Karpas-422 (cell line): ENCODE results near the gene LAMB1. TPM values are rescaled to one million over a fixed set of nuclear protein-coding genes. Genes with fewer than 3 reads are reported as not detected.

Experiments used
- DNase-seq: peaks from one replicate; pipeline ENCODE4 v3.0.0-alpha.2; 2015
- H2AFZ ChIP-seq: fragments of 200-600 bp; sonication (generic); 2 replicates; pipeline ENCODE4 v1.6.1; 2014; ENCODE audit warnings: antibody characterized with exemption, low read length, mixed read lengths
- H3K27ac ChIP-seq: fragments of 200-600 bp; sonication (generic); 2 replicates; pipeline ENCODE4 v1.5.1; 2014; ENCODE audit warnings: mild to moderate bottlenecking, low read length, moderate library complexity
- H3K27me3 ChIP-seq: fragments of 200-600 bp; sonication (generic); 2 replicates; pipeline ENCODE4 v1.6.1; 2014; ENCODE audit warnings: low read length, mixed read lengths
- H3K36me3 ChIP-seq: fragments of 200-600 bp; sonication (generic); 2 replicates; pipeline ENCODE4 v1.6.1; 2014; ENCODE audit warnings: low read length, mixed read lengths; ENCODE audit not compliant: insufficient read depth
- H3K4me1 ChIP-seq: fragments of 200-600 bp; sonication (generic); 2 replicates; pipeline ENCODE4 v1.6.1; 2014; ENCODE audit warnings: mild to moderate bottlenecking, low read length, mixed read lengths
- H3K4me2 ChIP-seq: fragments of 200-600 bp; sonication (generic); 2 replicates; pipeline ENCODE4 v1.6.1; 2014; ENCODE audit warnings: low read length, low read depth, mild to moderate bottlenecking; ENCODE audit not compliant: poor library complexity, severe bottlenecking
- H3K4me3 ChIP-seq: fragments of 200-600 bp; sonication (generic); 2 replicates; pipeline ENCODE4 v1.5.1; 2014; ENCODE audit warnings: mild to moderate bottlenecking, antibody characterized with exemption, low read length, mixed read lengths
- H3K79me2 ChIP-seq: fragments of 200-600 bp; sonication (generic); 2 replicates; pipeline ENCODE4 v1.6.1; 2014; ENCODE audit warnings: mild to moderate bottlenecking, low read length, mixed read lengths
- H3K9ac ChIP-seq: fragments of 200-600 bp; sonication (generic); 2 replicates; pipeline ENCODE4 v1.6.0; 2014; ENCODE audit warnings: low read length
- H3K9me2 ChIP-seq: fragments of 200-600 bp; sonication (generic), shearing (Covaris generic); replicated peaks from 2 replicates; pipeline ENCODE4 v1.6.0; 2014; ENCODE audit warnings: mild to moderate bottlenecking, low read length, moderate library complexity; ENCODE audit not compliant: insufficient read depth
- H3K9me3 ChIP-seq: fragments of 300-700, 200-600 bp; sonication (generic); 2 replicates; pipeline ENCODE4 v1.6.1; 2014; ENCODE audit warnings: low read length, mixed read lengths
- H4K20me1 ChIP-seq: fragments of 200-600 bp; sonication (generic); 2 replicates; pipeline ENCODE4 v1.6.1; 2014; ENCODE audit warnings: mild to moderate bottlenecking, antibody characterized with exemption, low read length, low read depth; ENCODE audit not compliant: insufficient read depth
- total RNA-seq: library from RNA; depleted of rRNA; stranded (reverse); fragments of >200 nt; shearing (Covaris generic); gene quantifications from 2 replicates; pipeline ENCODE4 v1.2.3, GENCODE V29; 2014; ENCODE audit warnings: low replicate concordance

LAMB1 gene
- total RNA-seq, 1 experiment from 2014 or later, result not detected

- no peak overlapping the region for H2AFZ ChIP-seq
- no peaks in the 10 kb centered on the region for H3K9me3 ChIP-seq
- H3K9me2 ChIP-seq, result no peaks in the 10 kb centered on the region
- no peak overlapping the region for H3K27ac ChIP-seq
- no peak for DNase-seq
- no peak overlapping the region for H3K9ac ChIP-seq
- no peak overlapping the region for H3K4me2 ChIP-seq
- no peaks in the 10 kb centered on the region for H3K79me2 ChIP-seq
- H3K36me3 ChIP-seq, result no peaks in the 10 kb centered on the region
- H3K27me3 ChIP-seq, result no peaks in the 10 kb centered on the region
- H3K4me1 ChIP-seq, result no peaks in the 10 kb centered on the region
- H4K20me1 ChIP-seq, result no peaks in the 10 kb centered on the region
- no peak overlapping the region for H3K4me3 ChIP-seq
Measured at GRCh38 chr7:107949443-107949935, 53.5 kb downstream of the LAMB1 start.

- Histone ChIP-seq H3K4me3 (no peak overlapping the region), H3K9me3 (no peaks in the 10 kb centered on the region), H3K27ac (no peak overlapping the region), H3K79me2 (no peaks in the 10 kb centered on the region), H3K27me3 (no peaks in the 10 kb centered on the region), H4K20me1 (no peaks in the 10 kb centered on the region), H3K9ac (no peak overlapping the region), H3K36me3 (no peaks in the 10 kb centered on the region), H3K9me2 (no peaks in the 10 kb centered on the region), H3K4me2 (no peak overlapping the region), H2AFZ (no peak overlapping the region), H3K4me1 (no peaks in the 10 kb centered on the region)
- no peak for DNase-seq
Measured at GRCh38 chr7:107948645-107949442, 54.1 kb downstream of the LAMB1 start.

DNA sequence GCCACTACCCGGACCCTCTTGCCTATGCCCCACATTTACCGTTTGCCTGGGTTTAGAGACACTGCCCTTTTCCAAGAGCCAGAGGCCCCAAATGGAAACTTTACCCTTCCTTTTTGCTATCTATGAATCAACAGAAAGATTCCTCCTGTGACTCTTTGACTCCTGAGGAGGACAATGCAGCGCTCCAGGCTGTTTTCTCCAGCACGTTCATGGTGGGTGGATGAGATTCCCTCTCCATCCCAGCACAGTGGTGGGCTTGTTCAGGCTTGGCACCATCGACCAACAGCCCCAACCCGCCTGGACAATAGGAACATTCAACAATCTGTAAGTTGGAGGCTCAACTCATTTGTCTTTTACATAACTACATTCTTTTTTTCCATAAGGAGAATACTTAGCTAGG lies 56.1 kb downstream of the LAMB1 start:
- Histone ChIP-seq H3K36me3 (no peaks in the 10 kb centered on the region), H3K9me3 (no peaks in the 10 kb centered on the region), H3K4me1 (no peaks in the 10 kb centered on the region), H3K4me3 (no peak overlapping the region), H3K79me2 (no peaks in the 10 kb centered on the region), H3K27ac (no peak overlapping the region), H3K27me3 (no peaks in the 10 kb centered on the region), H2AFZ (no peak overlapping the region), H4K20me1 (no peaks in the 10 kb centered on the region), H3K4me2 (no peak overlapping the region), H3K9ac (no peak overlapping the region), H3K9me2 (no peaks in the 10 kb centered on the region)
- no peak for DNase-seq

- Histone ChIP-seq H3K9me2 (no peaks in the 10 kb centered on the region), H3K4me2 (no peak overlapping the region)
Measured at GRCh38 chr7:107946451-107946850, 56.5 kb downstream of the LAMB1 start.

DNA sequence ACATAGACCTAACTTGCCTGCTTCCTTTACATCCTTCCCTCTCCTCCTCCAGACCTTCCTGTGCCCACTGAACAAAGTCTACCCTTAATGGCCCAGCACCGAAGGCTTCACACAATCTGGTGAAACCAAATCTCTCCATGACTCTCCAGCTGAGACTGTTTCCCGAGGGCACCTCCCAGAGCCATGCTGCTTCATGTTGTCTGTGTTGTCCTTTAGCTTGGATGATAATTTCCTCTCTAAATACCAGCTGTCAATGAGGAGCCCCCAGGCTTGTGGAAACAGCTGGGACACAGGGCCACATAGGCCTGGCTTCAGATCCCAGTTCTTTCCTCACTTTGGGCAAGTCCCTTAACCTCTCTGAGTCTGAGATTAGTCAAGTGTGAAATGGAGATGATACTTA lies 57.6 kb downstream of the LAMB1 start:
- H3K36me3 ChIP-seq, result no peaks in the 10 kb centered on the region
- no peak for DNase-seq
- no peak overlapping the region for H3K9ac ChIP-seq
- no peaks in the 10 kb centered on the region for H3K27me3 ChIP-seq
- no peak overlapping the region for H3K27ac ChIP-seq
- no peak overlapping the region for H3K4me3 ChIP-seq
- H3K79me2 ChIP-seq, result no peaks in the 10 kb centered on the region
- no peak overlapping the region for H3K4me2 ChIP-seq
- no peaks in the 10 kb centered on the region for H3K9me2 ChIP-seq
- no peak overlapping the region for H2AFZ ChIP-seq
- H3K4me1 ChIP-seq, result no peaks in the 10 kb centered on the region
- H3K9me3 ChIP-seq, result no peaks in the 10 kb centered on the region
- no peaks in the 10 kb centered on the region for H4K20me1 ChIP-seq

More at GRCh38 chr7:107946451-107946850, 56.5 kb downstream of the LAMB1 start:
- H3K36me3 ChIP-seq, result no peaks in the 10 kb centered on the region
- no peaks in the 10 kb centered on the region for H3K9me3 ChIP-seq
- no peak overlapping the region for H3K9ac ChIP-seq
- H2AFZ ChIP-seq, result no peak overlapping the region
- DNase-seq, result no peak
- no peak overlapping the region for H3K4me3 ChIP-seq
- no peaks in the 10 kb centered on the region for H3K4me1 ChIP-seq
- H3K27me3 ChIP-seq, result no peaks in the 10 kb centered on the region
- H3K79me2 ChIP-seq, result no peaks in the 10 kb centered on the region
- no peaks in the 10 kb centered on the region for H4K20me1 ChIP-seq
- H3K27ac ChIP-seq, result no peak overlapping the region

- H3K9me3 ChIP-seq, result no peaks in the 10 kb centered on the region
- H3K4me1 ChIP-seq, result no peaks in the 10 kb centered on the region
- H3K27me3 ChIP-seq, result no peaks in the 10 kb centered on the region
- no peaks in the 10 kb centered on the region for H4K20me1 ChIP-seq
- no peak overlapping the region for H3K9ac ChIP-seq
- DNase-seq, result no peak
- no peak overlapping the region for H3K27ac ChIP-seq
- no peaks in the 10 kb centered on the region; the same call in 1 of the 2 replicates for H3K36me3 ChIP-seq
- no peaks in the 10 kb centered on the region for H3K9me2 ChIP-seq
- H3K79me2 ChIP-seq, result no peaks in the 10 kb centered on the region
- no peak overlapping the region for H2AFZ ChIP-seq
- H3K4me2 ChIP-seq, result no peak overlapping the region
- no peak overlapping the region for H3K4me3 ChIP-seq
Measured at GRCh38 chr7:107944411-107945169, 58.4 kb downstream of the LAMB1 start.

- Histone ChIP-seq H2AFZ (no peak overlapping the region), H3K4me3 (no peak overlapping the region), H3K79me2 (no peaks in the 10 kb centered on the region), H3K27ac (no peak overlapping the region), H3K36me3 (no peaks in the 10 kb centered on the region; the same call in 1 of the 2 replicates), H3K4me1 (no peaks in the 10 kb centered on the region), H4K20me1 (no peaks in the 10 kb centered on the region), H3K4me2 (no peak overlapping the region), H3K9me3 (no peaks in the 10 kb centered on the region), H3K9me2 (no peaks in the 10 kb centered on the region), H3K27me3 (no peaks in the 10 kb centered on the region), H3K9ac (no peak overlapping the region)
- DNase-seq, result no peak
Measured at GRCh38 chr7:107943018-107943417, 59.9 kb downstream of the LAMB1 start.

DNA sequence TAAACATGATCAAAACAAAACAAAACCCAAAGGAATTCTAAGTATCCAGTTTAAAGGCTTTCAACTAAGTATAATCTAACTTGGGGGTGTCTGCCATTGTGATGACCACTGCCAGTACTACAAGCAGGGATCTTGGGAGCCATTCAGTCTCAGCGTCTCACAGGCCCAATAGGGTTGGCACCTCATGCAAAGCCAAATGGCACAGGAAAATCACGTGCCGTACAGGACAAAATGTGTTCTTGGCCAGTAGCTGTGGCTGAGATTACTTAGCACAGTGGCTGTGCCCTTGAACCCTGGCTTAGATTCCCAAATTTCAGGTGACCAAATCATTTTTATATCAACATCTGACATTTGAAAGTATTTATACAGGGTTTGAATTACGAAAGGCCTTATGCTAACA lies 62.0 kb downstream of the LAMB1 start:
- no peaks in the 10 kb centered on the region for H4K20me1 ChIP-seq
- H2AFZ ChIP-seq, result no peak overlapping the region
- no peak overlapping the region for H3K9ac ChIP-seq
- H3K27me3 ChIP-seq, result no peaks in the 10 kb centered on the region
- no peaks in the 10 kb centered on the region for H3K79me2 ChIP-seq
- no peak overlapping the region for H3K27ac ChIP-seq
- H3K9me3 ChIP-seq, result no peaks in the 10 kb centered on the region
- no peak overlapping the region for H3K4me3 ChIP-seq
- H3K4me1 ChIP-seq, result no peaks in the 10 kb centered on the region
- H3K4me2 ChIP-seq, result no peak overlapping the region
- no peaks in the 10 kb centered on the region for H3K9me2 ChIP-seq
- no peaks in the 10 kb centered on the region; the same call in 1 of the 2 replicates for H3K36me3 ChIP-seq
- no peak for DNase-seq
